MV-4-11 (cell line): Measurements from ENCODE around the gene SH2D6.

ENCODE experiments used
- DNase-seq: peaks from one replicate; lab custom pipeline; 2025; lab: John Stamatoyannopoulos, UW

The SH2D6 gene

GRCh38 chr2:85440729-85441128 is 22.2 kb downstream of the SH2D6 start:
- DNase-seq: no peak

DNA sequence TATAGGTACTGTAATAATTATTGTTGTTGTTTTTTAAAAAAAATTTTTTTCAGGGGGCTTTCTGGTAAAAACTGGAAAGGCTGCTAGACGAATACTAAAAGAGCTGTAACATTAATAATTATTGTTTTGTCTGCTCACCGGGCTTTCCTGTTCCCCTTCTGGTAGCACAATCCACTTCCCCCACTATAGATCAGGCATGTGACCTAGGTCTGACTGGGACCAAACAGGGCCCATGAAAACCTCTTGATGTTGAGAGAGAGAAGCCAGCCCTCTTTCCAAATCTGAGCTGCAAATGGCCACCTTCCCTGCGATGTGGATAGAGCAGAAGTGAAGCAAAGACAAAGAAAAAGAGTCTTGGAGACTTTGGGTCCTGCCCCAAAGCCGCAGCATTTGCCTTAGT is 23.4 kb downstream of the SH2D6 start:
- DNase-seq: no peak

GRCh38 chr2:85444629-85445172 is 26.2 kb downstream of the SH2D6 start:
- DNase-seq: no peak

DNA sequence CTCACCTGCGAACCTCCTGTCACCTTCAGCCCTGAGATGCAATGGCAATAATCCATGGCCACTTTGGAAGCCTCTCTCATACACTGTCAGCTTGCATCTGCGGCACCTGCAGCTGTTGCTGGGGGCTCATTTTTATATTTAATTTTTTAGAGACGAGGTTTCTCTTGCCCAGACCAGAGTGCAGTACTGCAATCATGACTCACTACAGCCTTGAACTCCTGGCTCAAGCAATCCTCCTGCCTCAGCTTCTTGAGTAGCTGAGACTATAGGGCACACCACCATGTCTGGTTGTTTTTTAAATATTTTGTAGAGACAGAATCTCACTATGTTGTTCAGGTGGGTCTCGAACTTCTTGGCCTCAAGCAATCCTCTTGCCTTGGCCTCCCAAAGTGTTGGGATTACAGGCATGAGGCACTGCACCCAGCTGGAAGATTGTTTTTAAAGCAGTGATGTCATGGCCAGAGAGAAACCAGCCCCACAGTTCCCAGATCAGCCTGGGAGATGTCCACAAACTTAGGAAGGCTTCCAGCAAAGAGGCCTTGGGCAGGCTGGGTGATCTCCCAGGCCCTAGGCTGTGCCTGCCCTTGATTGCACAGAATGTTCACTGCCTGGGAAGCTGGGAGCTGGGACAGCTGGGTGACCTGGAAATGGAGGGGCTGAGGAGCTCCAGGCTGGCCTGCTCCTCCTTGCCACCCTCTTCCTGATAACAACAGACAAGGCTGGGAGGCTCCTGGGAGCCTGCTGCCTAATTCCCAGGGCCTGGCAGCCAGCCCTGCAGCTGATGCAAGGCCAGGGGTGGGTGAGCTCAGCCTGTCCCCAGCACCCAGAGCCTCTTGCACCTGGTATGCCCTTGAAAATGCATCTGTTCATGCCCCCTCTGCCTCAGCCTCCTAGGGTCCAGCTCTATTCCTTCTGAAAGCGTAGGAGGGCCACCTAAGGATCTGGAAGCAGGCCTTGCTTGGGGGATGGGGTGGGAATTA is 27.1 kb downstream of the SH2D6 start:
- no peak for DNase-seq

DNA sequence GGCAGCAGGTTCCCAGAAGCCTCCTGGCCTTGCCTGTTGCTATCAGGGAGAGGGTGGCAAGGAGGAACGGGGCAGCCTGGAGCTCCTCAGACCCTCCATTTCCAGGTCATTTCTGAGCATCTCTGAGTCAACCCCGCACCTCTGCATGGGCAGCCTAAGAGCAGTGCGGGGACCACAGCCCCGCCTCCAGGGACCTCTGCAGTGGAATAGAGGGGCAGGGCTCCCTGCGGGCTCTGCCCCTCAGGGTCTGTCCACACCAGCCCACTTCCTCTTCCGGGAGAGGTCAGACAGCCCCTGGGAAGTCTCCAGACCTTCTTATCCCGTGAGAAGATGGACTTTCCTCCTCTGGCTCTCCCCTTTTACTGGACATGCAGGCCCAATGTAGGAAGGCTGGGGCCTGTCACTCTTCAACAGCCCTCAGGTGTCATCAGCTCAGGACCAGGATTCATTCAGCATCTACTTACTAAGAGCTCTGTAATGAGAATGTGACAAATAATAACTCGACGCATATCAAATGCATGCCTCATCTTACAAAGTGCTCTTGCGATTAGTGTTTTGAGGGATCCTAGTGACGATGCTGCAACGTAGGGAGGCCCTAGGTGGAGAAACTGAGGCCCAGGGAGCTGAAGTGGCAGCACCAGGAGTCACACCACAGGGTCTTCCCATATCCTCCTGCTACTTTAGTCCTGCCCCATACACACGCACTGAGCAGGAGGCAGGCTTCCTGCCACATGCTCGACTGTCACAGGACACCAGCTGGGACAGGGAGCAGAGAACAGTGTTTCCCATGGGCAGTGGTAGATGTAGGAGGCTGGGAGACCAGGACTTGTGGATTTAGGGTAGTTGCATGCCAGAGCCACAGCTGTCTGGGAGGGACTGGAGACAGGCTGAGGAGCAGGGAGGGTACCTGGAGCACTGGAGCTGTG is 28.0 kb downstream of the SH2D6 start:
- DNase-seq: no peak

- no peak for DNase-seq
Observed at GRCh38 chr2:85447222-85447585, 28.7 kb downstream of the SH2D6 start.

DNA sequence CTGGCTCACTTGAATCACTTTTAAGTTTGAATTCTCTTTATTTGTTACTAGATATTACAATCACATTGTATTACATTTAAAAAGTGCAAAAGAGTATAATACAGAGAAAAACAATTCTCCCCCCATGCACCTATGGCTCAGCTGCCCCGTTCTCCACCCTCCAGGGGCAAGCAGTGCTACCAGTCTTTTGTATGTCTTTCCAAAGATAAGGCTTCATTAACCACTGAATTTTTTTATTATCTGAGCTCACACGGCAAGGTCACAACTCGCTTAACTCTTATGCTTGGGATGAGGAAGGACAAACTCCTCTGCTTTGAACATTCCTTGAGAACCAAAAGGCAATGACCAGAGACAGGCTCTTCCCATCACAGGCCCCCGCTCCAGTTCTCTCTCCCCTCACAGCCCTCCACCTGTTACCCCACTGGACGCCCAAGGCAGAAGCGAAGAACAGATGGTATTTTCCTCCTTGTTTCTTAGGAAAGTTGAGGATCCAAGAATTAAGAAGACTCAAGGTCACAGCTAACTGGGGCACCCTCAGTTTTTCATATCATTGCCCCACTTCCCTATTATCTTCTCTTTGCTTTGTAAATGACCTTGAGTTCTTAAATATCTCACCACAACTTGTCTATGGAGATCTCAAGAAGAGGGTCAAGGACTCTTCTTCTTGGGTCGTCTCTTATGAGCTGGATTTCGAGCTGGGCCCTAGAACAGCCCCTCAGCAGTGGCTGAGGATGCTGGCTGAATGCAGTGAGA is 30.1 kb downstream of the SH2D6 start:
- no peak for DNase-seq

GRCh38 chr2:85449214-85449588 is 30.7 kb downstream of the SH2D6 start:
- no peak for DNase-seq

- DNase-seq: no peak
Observed at GRCh38 chr2:85452237-85452636, 33.7 kb downstream of the SH2D6 start.

DNA sequence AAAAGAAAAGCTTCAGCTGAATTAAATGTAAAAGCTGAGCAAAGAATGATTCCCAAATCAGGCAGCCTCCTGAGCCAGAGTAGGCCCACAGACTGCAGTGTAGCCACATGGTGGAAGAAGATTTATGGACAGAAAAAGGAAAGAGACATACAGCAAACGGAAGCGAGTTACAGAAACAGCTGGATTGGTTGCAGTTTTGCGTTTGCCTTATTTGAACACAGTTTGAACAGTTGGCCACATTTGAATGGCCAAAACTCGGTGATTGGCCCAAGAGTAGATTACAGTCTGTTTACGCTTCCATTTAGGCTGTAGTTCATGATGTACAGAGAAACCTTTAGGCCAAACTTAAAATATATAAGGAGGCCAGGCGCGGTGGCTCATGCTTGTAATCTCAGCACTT is 35.1 kb downstream of the SH2D6 start:
- DNase-seq: peak; percentile 70

GRCh38 chr2:85455552-85456090 is 37.1 kb downstream of the SH2D6 start:
- DNase-seq: no peak

GRCh38 chr2:85457043-85457442 is 38.5 kb downstream of the SH2D6 start:
- DNase-seq: no peak

- DNase-seq: no peak
Observed at GRCh38 chr2:85457877-85458316, 39.4 kb downstream of the SH2D6 start.

DNA sequence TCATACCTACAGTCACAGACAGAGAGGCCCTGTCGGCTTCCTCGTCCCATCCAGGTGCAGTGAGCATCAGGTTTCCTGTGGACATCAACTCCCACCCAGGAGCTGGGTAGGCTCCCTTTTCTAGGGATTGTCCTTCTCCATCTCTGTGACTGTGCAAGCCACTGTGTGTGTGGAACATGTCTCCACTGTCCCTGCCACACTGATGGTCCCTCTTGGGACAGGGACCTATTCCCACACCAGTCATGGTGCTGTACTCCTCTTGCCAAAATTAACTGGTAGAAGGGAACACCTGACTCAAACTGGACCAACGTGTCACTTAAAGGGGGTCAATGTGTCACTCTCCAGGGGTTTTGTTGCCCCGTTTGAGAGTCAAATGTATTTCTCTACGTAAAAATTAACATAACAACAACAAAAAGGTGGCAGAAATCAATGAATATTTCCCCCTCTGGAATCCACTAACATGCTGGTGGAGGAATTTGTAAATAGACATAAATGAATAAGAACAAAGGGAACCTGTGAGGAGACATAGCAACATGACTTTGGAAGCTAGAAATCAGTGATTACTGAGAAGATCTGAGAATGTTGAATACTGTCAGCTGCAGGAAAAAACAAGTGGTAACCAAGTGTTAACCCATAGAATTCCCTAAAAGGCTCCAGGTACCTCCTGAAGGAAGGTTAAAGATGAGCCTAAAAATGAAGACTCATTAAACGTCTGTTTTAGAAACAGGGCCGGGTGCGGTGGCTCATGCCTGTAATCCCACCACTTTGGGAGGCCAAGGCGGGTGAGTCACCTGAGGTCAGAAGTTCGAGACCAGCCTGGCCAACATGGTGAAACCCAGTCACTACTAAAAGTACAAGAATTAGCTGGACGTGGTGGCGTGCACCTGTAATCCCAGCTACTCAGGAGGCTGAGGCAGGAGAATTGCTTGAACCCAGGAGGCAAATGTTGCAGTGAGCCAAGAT is 40.4 kb downstream of the SH2D6 start:
- DNase-seq: no peak

DNA sequence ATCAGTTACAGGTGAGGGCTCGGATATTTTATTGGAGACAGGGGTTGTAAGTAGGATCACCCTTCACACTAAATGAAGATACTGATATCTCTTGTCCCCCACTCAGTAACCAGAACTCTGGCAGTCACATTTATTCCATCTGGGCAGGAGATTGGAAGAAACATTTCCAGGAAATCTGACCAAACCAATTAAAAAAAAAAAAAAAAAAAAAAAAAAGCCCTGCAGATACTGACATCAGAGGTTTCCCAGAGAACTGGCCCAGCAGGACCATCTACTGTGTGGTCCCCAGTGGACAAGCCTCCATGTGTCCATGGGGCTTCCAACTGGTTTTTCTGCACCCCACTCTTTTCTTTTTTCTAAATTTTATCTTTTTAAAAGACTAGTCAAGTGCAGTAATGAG is 41.3 kb downstream of the SH2D6 start:
- no peak for DNase-seq

DNA sequence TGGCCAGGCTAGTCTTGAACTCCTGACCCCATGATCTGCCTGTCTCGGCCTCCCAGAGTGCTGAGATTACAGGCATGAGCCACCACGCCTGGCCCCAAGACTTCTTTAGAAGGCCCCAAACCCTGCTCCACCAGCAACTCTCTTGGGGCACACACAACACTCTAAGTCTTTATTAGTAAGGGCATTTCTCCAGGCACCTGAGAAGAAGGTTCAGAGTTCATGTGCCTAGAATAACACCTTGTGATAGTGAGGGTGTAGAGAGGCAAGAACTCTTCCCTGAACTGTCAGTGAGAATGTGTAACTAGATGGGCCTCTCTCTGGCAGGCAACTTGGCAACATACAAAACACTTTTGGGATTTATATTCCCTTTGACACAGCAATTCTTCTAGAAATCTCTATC is 43.8 kb downstream of the SH2D6 start:
- no peak for DNase-seq

GRCh38 chr2:85468096-85468703 is 49.7 kb downstream of the SH2D6 start:
- DNase-seq: no peak

DNA sequence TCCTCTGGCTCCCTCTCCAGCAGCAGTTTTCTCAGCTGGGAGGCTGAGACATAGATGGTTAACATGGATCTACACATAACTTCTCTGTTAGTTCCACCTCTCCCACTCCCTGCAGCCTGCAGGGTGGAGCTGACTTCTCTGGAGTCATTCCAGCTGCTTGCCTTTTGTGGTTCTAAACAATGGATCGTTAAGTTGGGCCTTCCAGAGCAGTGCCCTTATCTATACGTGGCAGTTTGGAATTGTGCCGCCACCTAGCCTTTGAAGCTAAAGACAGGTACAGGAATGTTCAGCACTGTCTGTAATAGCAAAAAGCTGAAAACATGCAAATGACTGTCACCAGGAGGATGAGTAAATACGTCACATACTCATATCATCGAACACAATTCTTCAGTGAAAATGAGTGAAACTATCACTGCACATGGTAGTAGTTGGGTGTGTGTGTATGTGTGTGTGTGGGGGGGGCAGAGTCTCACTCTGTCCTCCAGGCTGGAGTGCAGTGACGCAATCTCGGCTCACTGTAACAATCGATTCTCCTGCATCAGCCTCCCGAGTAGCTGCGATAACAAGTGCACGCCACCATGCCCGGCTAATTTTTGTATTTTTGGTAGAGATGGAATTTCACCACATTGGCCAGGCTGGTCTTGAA is 50.3 kb downstream of the SH2D6 start:
- no peak for DNase-seq
